T-helper 22 cell (primary cell): ENCODE results near the gene KCNJ12.
"Not testable (repeated sequence)": the region's sequence is repeated elsewhere in the genome, so short reads cannot be mapped to it uniquely, and the experiment has no call there.

Source experiments
- DNase-seq: peaks from one replicate; pipeline ENCODE4 v3.0.0-alpha.2; 2020; ENCODE audit warnings: low read depth

Gene KCNJ12

GRCh38 chr17:21349358-21350050 lies 26.7 kb upstream of the KCNJ12 start:
- not testable (repeated sequence) for DNase-seq

- not testable (repeated sequence) for DNase-seq
These were observed 25.7 kb upstream of the KCNJ12 start for GRCh38 chr17:21350495-21350894.

- DNase-seq = no peak
These were observed 24.6 kb upstream of the KCNJ12 start for GRCh38 chr17:21351366-21352065.

DNA sequence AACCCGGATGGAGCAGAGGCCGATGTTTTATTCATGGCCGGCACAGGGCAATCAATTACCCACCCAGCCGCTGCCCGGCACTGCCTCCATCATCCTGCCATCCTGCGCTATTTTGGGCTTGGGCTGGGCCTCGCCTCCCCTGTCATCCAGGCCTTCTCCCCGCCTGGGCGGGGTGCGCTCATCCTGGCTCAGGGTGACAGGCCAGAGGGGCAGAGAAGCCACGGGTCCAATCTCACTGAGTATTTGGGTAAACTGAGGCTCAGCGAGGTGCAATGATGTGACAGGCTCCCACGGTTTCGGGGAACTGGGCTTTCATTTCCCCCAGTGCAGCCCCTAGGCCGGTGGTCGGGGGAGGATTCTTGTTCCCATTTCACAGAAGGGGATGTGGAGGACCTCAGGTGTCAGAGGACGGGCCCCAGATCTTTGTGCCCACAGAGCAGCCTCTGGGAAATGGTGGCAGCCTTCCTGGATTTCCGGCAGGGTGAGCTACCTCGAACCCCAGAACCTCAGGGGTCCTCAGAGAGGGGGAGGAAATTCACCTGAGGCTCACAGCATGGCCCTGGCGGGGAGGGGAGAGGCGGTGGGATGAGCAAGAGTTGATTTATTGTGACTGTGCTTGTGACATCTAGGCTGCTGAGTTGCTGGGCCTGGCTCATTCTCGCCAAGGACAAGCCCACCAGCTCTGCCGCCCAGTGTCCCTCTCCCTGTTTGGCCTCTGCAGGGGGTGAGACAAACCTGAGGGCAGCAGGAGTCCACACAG lies 23.8 kb upstream of the KCNJ12 start:
- DNase-seq = no peak

DNA sequence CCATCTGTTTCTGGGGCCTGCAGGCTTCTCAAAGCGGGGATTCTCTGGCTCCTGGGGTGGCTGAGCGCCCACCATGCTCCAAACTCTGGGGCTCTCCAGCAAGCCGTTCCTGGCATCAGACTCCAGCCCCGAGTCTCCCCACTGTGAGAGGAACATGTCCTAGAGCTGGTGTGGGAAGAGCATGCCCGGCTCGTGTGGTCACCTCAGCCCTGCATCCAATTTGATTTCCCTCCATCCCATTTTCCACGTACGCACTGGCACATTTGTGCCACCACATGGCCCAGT lies 23.2 kb upstream of the KCNJ12 start:
- DNase-seq = no peak

DNA sequence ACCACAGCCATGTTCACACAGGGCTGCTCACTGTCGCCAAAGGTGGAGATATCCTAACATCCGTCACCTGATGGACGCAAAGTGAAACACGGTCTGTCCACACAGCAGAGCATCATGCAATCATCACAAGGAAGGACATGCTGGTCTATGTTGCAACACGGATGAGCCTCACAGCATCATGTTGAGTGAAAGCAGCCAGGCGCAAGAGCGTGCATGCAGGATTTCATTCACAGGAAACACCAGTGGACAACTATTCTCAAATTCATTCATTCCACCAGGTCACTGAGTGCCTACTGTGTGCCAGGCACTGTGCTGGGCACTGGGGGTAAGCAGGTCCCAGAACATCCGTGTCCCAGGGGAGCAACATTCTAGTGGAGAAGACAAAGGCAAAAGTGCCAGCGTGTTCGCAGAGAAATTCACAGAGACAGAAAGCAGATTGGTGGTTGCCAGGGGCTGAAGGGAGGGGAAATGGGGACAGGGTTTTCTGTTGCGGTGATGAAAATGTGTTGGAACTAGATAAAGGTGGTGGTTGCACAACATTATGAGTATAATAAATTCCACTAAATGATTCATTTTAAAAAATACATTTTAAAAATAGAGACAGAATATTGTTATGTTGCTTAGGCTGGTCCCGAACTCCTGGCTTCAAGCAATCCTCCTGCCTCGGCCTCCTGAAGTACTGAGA lies 22.7 kb upstream of the KCNJ12 start:
- no peak for DNase-seq

GRCh38 chr17:21354796-21355385 lies 21.3 kb upstream of the KCNJ12 start:
- DNase-seq = no peak

GRCh38 chr17:21355586-21355985 lies 20.6 kb upstream of the KCNJ12 start:
- DNase-seq = no peak

DNA sequence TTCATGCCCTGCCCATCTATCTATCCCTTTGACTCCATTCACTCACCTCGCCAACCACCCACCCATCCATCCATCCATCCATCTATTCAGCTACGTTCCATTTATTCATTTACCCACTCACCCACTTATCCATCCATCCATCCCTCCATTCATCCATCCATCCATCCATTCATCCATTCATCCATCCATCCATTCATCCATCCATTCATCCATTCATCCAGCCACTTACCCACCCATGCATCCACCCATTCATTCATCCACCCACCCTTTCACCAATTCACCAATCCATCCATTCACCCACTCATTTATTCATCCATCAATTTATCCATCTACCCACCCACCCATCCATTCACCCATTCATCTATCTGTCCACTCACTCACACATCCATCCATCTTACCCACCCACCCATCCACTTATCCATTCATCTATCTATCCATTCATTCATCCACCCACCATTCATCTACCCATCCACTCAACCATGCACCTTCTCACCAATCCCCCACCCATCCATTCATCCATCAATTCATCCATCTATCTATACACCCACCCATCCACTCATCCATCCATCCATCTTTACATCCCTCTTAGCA lies 19.5 kb upstream of the KCNJ12 start:
- DNase-seq = no peak

DNA sequence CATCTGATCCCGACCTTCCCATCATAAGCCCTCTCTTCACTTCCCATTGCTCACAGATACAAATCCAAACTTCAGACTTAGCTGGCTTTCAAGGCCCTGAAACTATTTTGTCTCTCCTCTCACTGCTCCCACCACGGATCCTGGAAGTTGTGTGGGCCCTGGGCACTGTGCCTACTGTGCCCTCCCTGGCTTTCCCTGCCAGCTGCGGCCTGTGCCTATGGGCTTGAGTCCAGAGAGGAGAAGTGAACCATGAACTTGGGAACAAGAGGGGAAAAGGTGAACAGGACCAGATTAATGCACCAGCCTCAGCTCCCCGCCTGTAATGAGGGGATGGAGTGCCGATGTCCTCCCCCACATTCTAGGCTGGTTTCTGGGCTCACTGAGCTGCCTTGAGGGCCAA lies 18.9 kb upstream of the KCNJ12 start:
- no peak for DNase-seq

- no peak for DNase-seq
These were observed 18.2 kb upstream of the KCNJ12 start for GRCh38 chr17:21357696-21358656.

GRCh38 chr17:21358682-21359482 lies 17.3 kb upstream of the KCNJ12 start:
- DNase-seq = no peak

DNA sequence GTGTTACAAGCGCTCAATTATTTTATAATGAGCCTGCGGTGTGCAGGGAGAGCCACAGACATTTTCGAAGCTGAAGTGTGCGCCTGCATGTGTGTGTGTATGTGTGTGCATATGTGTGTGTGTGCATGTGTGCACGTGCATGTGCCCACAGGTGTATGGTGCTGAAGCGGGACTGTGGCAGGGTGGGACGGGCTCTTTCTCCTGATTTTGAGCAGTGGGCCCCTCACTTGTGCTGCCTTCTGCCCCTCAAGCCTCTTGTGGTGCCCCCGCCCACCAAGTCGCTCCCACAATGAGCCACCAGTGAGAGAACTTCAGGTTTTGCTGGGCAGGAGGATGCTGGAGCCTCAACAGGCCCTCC lies 16.7 kb upstream of the KCNJ12 start:
- DNase-seq = no peak

GRCh38 chr17:21360048-21360447 lies 16.1 kb upstream of the KCNJ12 start:
- no peak for DNase-seq

- no peak for DNase-seq
These were observed 14.9 kb upstream of the KCNJ12 start for GRCh38 chr17:21361020-21361809.

- DNase-seq = no peak
These were observed 13.7 kb upstream of the KCNJ12 start for GRCh38 chr17:21362331-21362931.

- DNase-seq = no peak
These were observed 12.1 kb upstream of the KCNJ12 start for GRCh38 chr17:21363776-21364642.

GRCh38 chr17:21365016-21365415 lies 11.1 kb upstream of the KCNJ12 start:
- DNase-seq = no peak
